Mononuclear cell (primary cell): Measurements from ENCODE around the gene NDFIP1. TPM values are rescaled to one million over a fixed set of nuclear protein-coding genes. Genes with fewer than 3 reads are reported as not detected.
"Not testable (repeated sequence)": the region's sequence is repeated elsewhere in the genome, so short reads cannot be mapped to it uniquely, and the experiment has no call there.

Experiments
- H3K27me3 ChIP-seq: 2 replicates; pipeline ENCODE4 v1.6.0; 2011; ENCODE audit warnings: low read length, control low read depth; ENCODE audit not compliant: insufficient read depth
- H3K4me1 ChIP-seq: 2 replicates; pipeline ENCODE4 v1.5.1; 2011; ENCODE audit warnings: mild to moderate bottlenecking, low read length, control low read depth; ENCODE audit not compliant: insufficient read depth
- H3K4me3 ChIP-seq: 2 replicates; pipeline ENCODE4 v1.5.1; 2011; ENCODE audit warnings: mild to moderate bottlenecking, low read length, moderate library complexity
- H3K9me3 ChIP-seq: 2 replicates; pipeline ENCODE4 v1.5.1; 2011; ENCODE audit warnings: low read depth, mild to moderate bottlenecking, control low read depth, low read length
- total RNA-seq: library from RNA; depleted of rRNA; stranded (reverse); fragments of >200 nt; gene quantifications from one replicate; pipeline ENCODE4 v1.2.3, GENCODE V29; 2012

NDFIP1 gene
- total RNA-seq, 1 donor, result 195 TPM

- no peaks in the 10 kb centered on the region for H3K27me3 ChIP-seq
- no peak overlapping the region for H3K4me3 ChIP-seq
- no peaks in the 10 kb centered on the region for H3K9me3 ChIP-seq
- no peaks in the 10 kb centered on the region for H3K4me1 ChIP-seq
Observed at GRCh38 chr5:142150431-142150830, 41.9 kb downstream of the NDFIP1 start.

- Histone ChIP-seq H3K4me3 (no peak overlapping the region), H3K27me3 (no peaks in the 10 kb centered on the region), H3K4me1 (no peaks in the 10 kb centered on the region), H3K9me3 (no peaks in the 10 kb centered on the region)
Observed at GRCh38 chr5:142151436-142152383, 43.1 kb downstream of the NDFIP1 start.

- H3K27me3 ChIP-seq, result no peaks in the 10 kb centered on the region
- H3K9me3 ChIP-seq, result no peaks in the 10 kb centered on the region
- H3K4me3 ChIP-seq, result no peak overlapping the region
- no peaks in the 10 kb centered on the region for H3K4me1 ChIP-seq
Observed at GRCh38 chr5:142152384-142152732, 43.8 kb downstream of the NDFIP1 start.

GRCh38 chr5:142153674-142154448, 45.3 kb downstream of the NDFIP1 start:
- Histone ChIP-seq H3K4me1 (no peaks in the 10 kb centered on the region), H3K9me3 (no peaks in the 10 kb centered on the region), H3K27me3 (no peaks in the 10 kb centered on the region)

GRCh38 chr5:142154449-142154841, 45.9 kb downstream of the NDFIP1 start:
- not testable (repeated sequence) for H3K27me3 ChIP-seq, H3K4me3 ChIP-seq, H3K4me1 ChIP-seq, H3K9me3 ChIP-seq

More at GRCh38 chr5:142153674-142154448, 45.3 kb downstream of the NDFIP1 start:
- no peak overlapping the region for H3K4me3 ChIP-seq

- H3K9me3 ChIP-seq, result no peaks in the 10 kb centered on the region
- H3K27me3 ChIP-seq, result no peaks in the 10 kb centered on the region
Observed at GRCh38 chr5:142156839-142157463, 48.4 kb downstream of the NDFIP1 start.

GRCh38 chr5:142159354-142159753, 50.8 kb downstream of the NDFIP1 start:
- Histone ChIP-seq H3K4me3 (no peak overlapping the region), H3K4me1 (no peaks in the 10 kb centered on the region), H3K27me3 (no peaks in the 10 kb centered on the region), H3K9me3 (no peaks in the 10 kb centered on the region)

More at GRCh38 chr5:142156839-142157463, 48.4 kb downstream of the NDFIP1 start:
- no peaks in the 10 kb centered on the region for H3K4me1 ChIP-seq
- no peak overlapping the region for H3K4me3 ChIP-seq

- Histone ChIP-seq H3K4me1 (no peaks in the 10 kb centered on the region), H3K9me3 (no peaks in the 10 kb centered on the region), H3K4me3 (no peak overlapping the region), H3K27me3 (no peaks in the 10 kb centered on the region)
Observed at GRCh38 chr5:142164315-142164714, 55.7 kb downstream of the NDFIP1 start.

GRCh38 chr5:142166754-142167153, 58.2 kb downstream of the NDFIP1 start:
- Histone ChIP-seq H3K4me3 (no peak overlapping the region), H3K9me3 (no peaks in the 10 kb centered on the region), H3K4me1 (no peaks in the 10 kb centered on the region), H3K27me3 (no peaks in the 10 kb centered on the region)

GRCh38 chr5:142167458-142167857, 58.9 kb downstream of the NDFIP1 start:
- H3K27me3 ChIP-seq, result no peaks in the 10 kb centered on the region
- H3K4me1 ChIP-seq, result no peaks in the 10 kb centered on the region
- no peak overlapping the region for H3K4me3 ChIP-seq
- no peaks in the 10 kb centered on the region for H3K9me3 ChIP-seq

GRCh38 chr5:142168365-142168764, 59.8 kb downstream of the NDFIP1 start:
- Histone ChIP-seq H3K4me3 (no peak overlapping the region), H3K9me3 (no peaks in the 10 kb centered on the region), H3K4me1 (no peaks in the 10 kb centered on the region), H3K27me3 (no peaks in the 10 kb centered on the region)

GRCh38 chr5:142170254-142170953, 61.8 kb downstream of the NDFIP1 start:
- Histone ChIP-seq H3K4me1 (no peaks in the 10 kb centered on the region), H3K27me3 (no peaks in the 10 kb centered on the region), H3K4me3 (no peak overlapping the region), H3K9me3 (no peaks in the 10 kb centered on the region)

- no peaks in the 10 kb centered on the region for H3K27me3 ChIP-seq
- H3K4me3 ChIP-seq, result no peak overlapping the region
- H3K9me3 ChIP-seq, result no peaks in the 10 kb centered on the region
- no peaks in the 10 kb centered on the region for H3K4me1 ChIP-seq
Observed at GRCh38 chr5:142171270-142171669, 62.7 kb downstream of the NDFIP1 start.

- H3K4me3 ChIP-seq, result no peak overlapping the region
- no peaks in the 10 kb centered on the region for H3K9me3 ChIP-seq
- H3K27me3 ChIP-seq, result no peaks in the 10 kb centered on the region
- no peaks in the 10 kb centered on the region for H3K4me1 ChIP-seq
Observed at GRCh38 chr5:142175039-142175438, 66.5 kb downstream of the NDFIP1 start.
